NCI-H2081 (cell line): ENCODE measurements around the gene CHTF8.

ENCODE experiments used
- DNase-seq, 2 experiments: peaks; one replicate each; lab custom pipeline; 2025; lab: John Stamatoyannopoulos, UW

Gene CHTF8

DNA sequence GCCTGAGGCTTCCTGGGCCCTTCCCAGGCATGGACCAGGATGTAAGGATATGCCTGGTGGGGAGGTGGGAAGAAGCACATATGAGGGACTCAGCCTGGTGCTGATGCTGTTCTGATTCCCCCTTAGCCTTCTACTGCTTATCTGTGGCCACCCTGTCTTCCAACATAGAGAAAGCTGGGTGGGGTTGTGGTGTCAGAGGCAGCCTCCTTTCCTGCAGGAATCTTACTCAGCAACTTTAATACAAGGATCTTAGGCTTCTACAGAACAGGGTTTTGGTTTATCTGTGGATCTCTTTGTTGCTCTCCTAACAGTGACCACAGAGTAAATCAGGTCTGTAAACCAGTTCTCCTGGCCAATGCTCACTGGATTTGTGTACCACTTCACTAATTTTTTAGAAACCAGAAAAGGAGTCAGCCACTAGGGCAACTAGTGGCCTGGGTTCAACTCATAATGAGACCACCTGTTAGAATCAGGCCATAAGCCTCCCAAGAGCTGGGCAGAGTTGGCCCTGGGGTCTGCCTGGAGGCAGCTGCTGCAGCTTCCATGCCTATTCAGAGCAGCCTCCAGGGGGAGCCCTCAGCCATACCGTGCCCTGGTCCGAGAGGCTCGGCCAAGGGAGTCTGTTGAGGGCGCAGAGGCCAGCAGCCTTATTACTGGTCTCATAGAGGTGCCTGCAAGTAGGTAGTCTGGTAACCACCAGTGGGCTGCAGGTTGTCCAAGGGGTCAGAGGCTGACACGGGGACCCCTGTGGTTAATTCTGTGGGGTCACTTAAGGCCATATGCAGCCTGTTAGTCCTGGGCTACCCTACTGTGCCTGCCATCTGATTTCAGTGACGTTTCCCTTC is 19.9 kb downstream of the CHTF8 start:
- DNase-seq: peak in 1 of 2 experiments; percentile 11

- DNase-seq: no peak
Observed at GRCh38 chr16:69111876-69112230, 20.5 kb downstream of the CHTF8 start.

DNA sequence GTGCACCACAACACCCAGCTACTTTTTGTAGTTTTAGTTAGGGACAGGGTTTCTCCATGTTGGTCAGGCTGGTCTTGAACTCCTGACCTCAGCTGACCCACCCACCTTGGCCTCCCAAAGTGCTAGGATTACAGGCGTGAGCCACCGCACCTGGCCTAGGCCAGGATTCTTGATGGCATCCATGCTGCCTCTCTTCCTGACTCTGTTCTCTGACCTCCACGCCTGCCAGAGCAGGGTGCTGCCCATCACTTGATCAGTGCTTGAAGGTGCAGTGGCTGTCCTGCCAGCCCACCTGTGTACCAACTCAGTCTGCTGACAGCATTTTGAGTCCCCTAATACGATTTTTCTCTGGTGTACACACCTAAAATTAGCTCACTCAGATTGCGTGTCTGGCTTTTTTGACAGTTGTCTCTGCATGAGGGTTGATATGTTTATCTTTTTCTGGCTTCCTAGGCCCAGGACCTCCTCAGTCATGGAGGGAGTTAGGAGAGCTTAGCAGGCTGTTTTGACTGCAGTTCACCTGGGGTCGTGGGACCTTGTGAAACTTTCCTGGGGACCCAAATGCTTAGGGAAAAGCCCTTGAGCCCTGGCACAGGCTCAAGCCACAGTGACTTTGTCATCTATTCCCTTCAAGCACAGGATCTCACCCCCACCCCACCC is 21.0 kb downstream of the CHTF8 start:
- no peak for DNase-seq

- no peak for DNase-seq
Observed at GRCh38 chr16:69110406-69110805, 22.0 kb downstream of the CHTF8 start.

GRCh38 chr16:69109486-69110270 is 22.7 kb downstream of the CHTF8 start:
- DNase-seq: no peak

GRCh38 chr16:69108905-69109252 is 23.5 kb downstream of the CHTF8 start:
- no peak for DNase-seq

- DNase-seq: no peak
Observed at GRCh38 chr16:69108064-69108904, 24.1 kb downstream of the CHTF8 start.

DNA sequence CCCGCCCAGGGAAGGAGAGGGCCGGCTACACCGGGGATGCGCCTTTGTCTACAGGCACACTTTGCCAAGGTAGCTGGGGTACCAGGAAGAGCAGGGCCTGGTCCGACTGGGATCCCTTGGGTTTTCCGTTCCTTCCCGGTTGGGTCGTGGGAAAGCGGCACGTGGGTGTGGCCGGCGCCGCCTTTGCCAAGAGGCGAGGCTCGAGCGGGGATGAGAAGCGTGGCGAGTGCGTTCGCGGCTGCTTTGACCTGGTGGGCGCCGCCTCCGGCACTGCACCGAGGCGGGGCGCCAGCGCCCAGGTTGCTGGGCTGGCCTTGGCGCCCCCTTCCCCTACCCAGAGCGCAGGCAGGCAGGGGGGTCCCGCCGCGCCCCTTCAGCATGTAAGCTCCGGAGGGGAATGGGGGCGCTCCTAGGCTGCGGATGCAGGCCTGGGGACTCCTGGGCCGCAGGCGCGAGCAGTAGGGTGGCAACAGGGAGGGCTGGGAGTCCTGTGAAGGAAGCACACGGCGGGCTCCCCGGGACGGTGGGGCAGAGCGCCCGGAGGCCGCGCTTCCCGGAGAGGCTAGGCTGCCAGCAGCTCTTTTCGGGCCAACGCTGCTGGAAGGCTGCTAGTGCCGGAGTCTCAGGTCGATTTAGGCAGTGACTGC is 24.9 kb downstream of the CHTF8 start:
- no peak for DNase-seq

GRCh38 chr16:69106491-69107315 is 25.7 kb downstream of the CHTF8 start:
- DNase-seq: no peak

DNA sequence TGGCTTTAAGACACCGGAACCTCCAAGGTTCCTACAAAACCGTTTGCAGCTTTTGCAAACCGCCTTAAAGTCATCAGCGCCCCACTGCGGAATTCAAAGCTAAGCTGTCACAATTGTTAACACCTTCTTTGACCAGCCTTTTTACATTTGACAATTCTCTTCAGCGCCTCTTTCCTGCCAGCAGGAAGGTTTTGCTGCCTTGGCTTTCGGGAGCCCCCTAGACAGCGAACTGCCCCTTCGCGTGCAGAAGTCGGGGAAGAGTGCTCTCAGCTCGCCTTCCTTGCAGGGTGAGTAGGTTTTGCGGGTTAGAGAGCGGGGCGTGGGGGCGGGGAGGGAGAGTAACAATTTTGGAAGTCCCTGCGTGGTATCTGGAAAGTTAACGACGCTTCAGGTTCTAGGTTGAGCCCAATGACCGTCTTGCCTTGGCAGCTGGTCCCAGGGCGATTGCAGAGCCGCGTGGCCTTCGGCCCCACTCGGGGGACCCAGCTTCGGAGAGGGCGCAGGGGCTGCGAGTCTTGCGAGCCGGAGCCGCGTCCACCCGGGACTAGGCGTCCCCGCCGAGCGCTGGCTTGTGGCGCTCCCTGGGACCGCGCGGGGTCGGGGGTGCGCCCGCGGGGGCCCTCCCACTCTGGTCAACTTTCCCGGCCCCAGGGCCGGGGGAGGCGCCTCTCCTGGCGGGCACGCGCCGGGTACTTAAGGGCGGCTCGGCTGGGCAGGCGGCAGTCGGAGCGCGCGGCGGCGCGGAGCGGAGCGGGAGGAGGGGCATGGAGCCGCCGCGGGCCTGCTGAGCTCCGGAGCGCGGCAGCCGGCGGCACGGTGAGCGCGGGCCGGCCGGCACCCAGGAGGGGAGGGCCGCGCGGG is 26.7 kb downstream of the CHTF8 start, which contains the start of gene HAS3:
Gene HAS3 (plus strand): TSS at position 153 of the 861 bp plus-strand sequence. CDS start 3,743 bp downstream, outside the sequence.
- peak; percentile 10 to 38 for DNase-seq

DNA sequence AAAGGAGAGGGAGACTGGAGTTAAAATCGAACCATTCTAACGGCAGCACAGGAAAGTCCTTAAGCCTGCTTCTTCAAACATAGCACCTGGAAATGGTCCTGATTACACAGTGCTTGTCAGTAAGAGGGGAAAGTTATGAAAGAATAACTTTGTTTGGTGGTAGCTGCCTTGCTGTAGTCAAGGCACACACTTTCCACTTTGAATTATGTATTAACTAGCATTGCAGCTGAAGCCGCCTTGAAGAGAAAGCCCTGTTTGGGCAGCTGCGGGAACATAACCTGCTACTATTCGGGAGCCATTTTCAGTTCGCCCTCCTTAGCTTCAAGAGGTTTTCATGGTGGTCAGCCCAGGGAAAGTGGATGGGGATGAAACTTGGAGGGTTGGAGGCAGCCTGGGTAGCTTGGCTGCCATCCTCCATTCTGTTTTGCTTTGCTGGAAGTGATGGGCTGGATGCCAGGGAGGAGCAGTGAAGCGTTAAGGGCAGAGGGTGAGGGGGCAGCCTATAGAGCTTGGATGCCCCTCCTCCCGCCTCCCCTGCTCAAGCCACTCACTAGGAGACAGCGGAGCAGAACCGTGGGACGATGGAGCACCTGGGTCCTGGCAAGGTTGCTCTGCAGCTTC is 32.2 kb downstream of the CHTF8 start:
- DNase-seq: peak in 1 of 2 experiments; percentile 12

GRCh38 chr16:69095193-69095592 is 37.2 kb downstream of the CHTF8 start:
- no peak for DNase-seq

GRCh38 chr16:69094501-69094900 is 37.9 kb downstream of the CHTF8 start:
- no peak for DNase-seq

DNA sequence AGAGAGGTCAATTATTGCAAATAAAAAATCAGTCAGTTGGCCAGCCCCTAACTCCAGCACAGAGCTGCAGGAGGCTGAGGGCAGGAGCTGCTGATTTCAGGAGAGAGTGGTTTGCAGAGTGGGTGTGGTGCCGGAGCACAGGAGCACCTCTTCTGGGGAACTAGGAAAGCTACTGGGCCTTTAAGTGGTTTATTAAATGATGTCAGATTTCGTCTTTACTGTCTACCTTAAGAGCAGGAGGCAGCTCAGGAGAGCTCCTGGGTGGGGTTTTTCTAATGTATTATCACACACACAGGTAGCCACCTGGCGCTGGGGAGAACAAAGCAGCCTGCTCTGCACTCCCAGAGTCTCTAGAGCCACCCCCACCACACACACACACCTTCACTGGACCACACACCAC is 38.4 kb downstream of the CHTF8 start:
- peak in 1 of 2 experiments; percentile 6 for DNase-seq

DNA sequence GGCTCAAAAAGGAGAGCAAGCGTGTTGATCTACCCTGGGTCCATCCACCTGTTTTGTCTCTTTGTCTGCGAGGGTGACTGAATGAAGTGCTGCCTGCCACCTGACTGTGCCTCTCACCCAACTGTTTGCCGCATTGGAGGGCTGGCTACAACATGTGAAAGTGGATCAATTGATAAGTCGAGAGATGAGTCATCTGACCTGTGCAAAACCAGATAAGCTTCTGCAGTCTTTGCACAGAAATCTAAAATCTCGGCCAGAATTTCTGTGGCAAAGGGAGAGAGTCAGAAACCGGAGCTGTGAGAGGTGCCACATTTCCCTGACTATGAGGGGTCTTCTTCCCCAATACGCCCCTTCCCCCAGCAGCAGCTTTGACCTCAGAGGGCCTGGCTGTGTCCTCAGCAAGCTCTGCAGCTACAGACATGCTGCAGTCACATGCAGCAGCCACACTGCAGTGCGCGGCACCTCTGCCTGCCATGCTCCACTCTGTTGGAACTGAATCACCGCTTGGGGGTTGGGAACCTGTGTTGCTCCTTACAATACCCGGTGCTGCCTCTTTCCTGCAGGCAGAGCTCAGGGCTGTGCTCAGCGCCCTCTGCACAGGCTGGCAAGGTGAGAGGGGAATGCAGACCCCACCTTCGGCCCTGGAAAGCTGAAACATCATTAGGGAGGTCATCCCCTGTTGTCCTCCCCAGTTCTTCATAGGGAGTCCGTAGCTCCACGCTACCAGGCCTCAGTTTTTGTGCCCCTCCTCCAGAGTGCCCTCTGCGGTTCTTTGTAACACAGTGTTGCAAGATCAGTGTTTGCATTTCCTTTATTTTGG is 43.1 kb downstream of the CHTF8 start:
- DNase-seq: no peak

GRCh38 chr16:69088684-69089083 is 43.7 kb downstream of the CHTF8 start:
- DNase-seq: no peak

GRCh38 chr16:69087161-69087581 is 45.2 kb downstream of the CHTF8 start:
- no peak for DNase-seq
